CD4-positive, alpha-beta T cell treated with Interleukin-15 for 4 hours (primary cell): ENCODE data around the gene RPN1.

Source experiments
- DNase-seq: peaks from one replicate; pipeline ENCODE4 v3.0.0-alpha.2; 2020; ENCODE audit warnings: low spot score

The RPN1 gene

DNA sequence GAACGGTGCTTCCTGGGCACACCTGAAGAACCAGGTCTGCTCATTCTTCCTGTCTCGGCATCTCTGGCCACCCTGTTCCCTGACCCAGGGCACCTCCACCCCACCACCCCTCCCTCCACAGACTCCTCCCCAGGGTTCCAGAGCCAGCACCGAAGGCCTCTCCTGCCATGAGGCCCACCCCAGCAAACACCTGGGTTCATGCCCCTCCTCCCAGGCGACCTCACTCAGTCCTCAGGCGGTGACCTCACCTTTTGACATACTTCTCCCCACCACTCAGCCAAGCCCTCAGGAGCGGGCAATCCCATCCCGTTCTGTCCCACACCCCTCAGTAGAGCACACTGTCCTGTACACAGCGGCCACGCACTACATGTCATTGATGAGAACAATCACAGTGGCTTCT is 72.3 kb downstream of the RPN1 start:
- DNase-seq: no peak

DNA sequence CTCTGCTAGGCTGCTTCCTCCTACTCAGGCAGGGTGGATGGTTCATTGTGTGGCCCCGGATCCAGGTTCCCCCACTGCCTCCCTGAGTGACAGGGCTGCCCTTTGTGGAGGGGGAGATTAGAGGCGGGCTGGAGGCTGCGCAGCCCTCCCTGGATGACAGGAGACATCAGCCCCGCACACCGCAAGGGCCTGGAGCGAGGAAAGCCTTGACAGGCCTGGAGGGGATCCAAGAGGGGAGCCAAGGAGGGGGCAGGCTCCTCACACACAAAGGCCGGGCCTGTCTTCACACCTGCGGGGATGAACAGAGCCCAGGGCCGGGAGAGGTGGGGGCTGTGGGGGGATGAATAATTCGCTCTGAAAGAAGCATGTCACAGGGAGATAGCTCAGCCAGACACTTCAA is 72.9 kb downstream of the RPN1 start:
- no peak for DNase-seq

DNA sequence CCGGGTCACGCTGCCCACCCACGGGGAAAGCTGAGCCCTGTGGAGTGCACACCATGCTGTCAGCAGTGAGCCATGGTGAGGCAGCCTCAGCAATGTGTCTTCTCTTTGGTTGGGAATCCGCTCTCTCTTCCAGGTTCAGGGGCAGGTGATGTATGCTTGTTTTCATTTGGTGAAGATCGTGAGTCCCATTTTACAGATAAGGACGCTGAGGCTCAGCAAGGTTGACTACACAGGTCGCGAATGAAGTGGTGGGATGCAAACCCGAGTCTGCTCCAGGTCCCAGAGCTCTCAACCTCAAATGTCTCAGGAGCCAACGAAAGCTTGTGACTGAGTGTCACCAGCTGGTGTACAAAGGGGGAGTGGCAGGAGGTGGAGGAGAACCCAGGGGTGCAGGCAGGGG is 74.3 kb downstream of the RPN1 start:
- DNase-seq: no peak

DNA sequence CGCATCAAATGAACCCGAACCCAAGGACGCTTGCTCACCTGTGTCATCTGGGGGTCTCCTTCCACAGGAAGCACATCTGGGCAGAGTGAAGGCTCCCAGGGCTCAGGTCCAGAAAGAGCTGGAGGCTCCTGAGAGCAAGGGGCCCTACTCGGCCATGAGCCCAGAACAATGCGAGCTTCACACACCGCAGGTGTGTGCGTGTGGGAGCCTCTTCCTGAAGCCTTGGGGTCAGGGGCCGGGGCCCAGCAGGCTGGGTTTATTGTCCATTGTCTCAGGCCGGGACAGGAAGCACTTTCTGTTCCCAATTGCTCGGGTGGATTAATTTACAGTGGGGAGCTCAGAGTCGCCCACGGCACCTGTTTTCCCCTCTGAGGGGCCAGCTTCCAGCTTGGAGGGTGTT is 74.8 kb downstream of the RPN1 start:
- no peak for DNase-seq

DNA sequence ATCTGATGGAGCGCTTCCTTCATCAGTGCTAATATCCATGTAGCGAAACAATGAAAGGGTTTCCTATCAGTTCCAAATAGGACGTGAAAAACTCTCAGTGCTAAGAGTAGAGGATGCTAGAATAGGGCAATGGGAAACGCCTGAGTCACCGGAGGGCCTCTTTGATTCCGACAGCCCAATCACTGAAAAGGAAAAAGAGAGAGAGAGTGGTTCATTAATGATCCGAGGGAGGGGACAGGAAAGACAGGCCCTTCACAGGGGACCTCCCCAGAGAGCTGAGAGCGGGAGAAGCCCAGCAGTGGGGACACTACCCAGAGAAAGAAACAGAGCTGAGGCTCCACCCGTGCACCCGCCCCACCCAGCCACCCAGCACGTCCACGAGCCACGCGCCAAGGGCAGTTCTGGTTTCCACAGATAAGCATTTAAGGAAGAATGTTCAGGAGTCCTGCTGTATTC is 76.9 kb downstream of the RPN1 start:
- DNase-seq: no peak

DNA sequence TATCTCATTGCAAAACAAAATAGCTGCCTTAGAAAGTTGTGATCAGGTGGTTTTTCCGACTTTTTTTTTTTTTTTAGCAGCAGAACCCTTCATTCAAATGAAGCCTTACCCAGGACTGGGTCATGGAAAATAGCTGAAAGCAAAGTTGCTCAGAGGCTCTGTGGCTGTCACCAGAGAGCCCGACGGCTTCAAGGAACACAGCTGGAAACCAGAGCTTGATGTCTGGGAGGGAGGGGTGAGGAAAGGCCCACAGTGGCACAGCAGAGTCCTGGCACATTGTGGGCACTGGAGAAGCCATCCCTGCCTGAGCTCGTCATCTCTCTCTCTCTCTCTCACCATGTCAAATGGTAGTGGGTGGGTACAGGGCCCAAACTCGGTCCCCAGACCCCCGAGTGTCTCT is 77.5 kb downstream of the RPN1 start:
- no peak for DNase-seq

DNA sequence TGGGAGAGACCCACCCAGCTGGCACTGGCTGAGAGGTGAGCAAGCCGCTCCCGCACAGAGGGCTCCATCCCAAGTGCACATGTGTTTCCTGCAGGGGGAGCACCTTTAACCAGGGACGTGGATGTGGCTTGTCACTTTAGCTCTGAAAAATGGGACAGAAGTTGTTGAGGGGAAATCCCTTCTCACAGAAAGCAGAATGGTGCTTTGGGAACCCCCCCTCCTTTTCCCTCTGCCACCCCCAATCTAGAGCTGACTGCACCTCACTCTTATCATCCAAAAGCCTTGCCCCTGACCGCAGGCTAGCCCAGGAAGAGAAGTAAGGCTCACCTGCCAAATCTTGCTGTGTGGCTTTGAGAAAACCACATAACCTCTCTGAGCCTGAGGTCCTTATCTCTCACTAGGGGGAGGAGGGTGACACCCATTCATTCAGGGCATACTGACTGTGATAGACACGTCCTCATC is 77.9 kb downstream of the RPN1 start:
- DNase-seq: no peak

DNA sequence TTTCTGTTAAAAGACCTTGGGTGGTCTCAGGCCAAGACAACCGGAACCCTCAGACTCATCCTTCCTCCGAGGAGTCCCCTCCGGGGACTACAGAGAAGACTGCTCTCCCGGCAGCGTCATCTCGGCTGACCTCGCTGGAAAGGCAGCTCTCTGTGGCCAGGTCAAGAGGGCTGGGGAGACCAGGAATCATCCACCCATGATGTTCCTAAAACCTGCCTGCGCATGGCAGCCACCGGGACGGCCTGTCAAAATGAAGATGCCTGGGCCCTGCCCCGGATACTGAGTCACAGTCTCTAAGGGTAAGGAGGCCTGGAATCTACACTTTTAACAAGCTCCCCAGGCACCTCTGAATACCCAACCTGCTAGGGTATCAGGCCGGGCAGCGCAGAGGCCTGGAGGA is 78.6 kb downstream of the RPN1 start:
- no peak for DNase-seq
